Measurements from ENCODE around the gene NPIPB2.
"Not testable (repeated sequence)": the region's sequence is repeated elsewhere in the genome, so short reads cannot be mapped to it uniquely, and the experiment has no call there.

Gene NPIPB2

GRCh38 chr16:11941945-11942344 lies at the start of gene NPIPB2:
Gene NPIPB2 (minus strand): TSS chr16:11942045. CDS start chr16:11942045, 0 bp downstream.
- DNase-seq: not testable (repeated sequence)

DNA sequence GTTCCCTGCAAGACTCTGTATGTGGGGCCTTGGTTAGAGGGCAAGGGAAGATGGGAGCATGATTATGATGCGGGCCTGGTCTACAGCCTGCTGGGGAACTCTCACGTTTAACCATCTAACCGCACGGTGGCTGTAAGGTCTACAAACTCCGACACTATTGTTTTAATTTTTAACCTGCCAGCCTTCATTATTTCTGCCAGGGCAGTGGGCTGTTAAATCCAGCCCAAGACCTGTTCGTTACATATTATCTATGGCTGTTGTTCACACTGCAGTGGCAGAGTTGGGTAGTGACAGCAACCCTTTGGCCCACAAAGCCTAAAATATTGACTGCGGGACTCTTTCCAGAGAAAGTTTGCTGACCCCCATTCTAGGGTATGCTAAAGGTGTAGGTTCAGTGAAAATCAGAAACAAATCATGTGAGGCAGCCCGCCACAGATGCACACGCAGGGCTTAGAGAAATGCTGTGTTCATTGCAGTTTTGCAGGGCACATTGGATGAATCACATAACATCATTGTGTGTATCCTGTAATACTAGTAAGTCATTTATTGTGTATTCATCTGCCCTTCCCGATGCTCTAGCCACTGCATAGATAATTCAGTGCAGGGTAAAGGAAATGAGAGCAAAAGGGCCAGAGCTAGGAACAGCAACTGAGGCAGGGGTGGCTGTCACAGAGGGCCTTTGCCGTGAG lies 49.0 kb upstream of the NPIPB2 start:
- DNase-seq: no peak

- no peak for DNase-seq
Measured at GRCh38 chr16:11988258-11988978, 46.6 kb upstream of the NPIPB2 start.

- no peak for DNase-seq
Measured at GRCh38 chr16:11986521-11987057, 44.7 kb upstream of the NPIPB2 start.

DNA sequence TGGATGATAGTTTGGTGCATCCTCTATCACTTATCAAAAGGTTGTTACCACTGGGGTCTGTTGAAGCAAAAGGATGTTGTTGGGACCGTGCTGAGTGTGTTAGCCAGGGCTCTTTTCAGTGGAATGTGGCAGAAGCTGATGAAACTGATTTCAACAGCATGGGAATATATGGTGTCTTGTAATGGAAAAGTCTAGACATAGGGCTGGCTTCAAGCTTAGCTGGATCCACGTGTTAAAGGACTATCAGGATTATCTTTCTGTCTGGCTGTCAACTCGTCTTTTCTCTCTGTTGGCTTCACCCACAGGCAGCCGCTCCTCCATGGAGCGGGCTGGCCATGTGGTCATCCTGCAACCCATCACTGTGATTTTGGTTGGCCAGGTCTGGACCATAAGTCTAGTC lies 43.4 kb upstream of the NPIPB2 start:
- DNase-seq: no peak

DNA sequence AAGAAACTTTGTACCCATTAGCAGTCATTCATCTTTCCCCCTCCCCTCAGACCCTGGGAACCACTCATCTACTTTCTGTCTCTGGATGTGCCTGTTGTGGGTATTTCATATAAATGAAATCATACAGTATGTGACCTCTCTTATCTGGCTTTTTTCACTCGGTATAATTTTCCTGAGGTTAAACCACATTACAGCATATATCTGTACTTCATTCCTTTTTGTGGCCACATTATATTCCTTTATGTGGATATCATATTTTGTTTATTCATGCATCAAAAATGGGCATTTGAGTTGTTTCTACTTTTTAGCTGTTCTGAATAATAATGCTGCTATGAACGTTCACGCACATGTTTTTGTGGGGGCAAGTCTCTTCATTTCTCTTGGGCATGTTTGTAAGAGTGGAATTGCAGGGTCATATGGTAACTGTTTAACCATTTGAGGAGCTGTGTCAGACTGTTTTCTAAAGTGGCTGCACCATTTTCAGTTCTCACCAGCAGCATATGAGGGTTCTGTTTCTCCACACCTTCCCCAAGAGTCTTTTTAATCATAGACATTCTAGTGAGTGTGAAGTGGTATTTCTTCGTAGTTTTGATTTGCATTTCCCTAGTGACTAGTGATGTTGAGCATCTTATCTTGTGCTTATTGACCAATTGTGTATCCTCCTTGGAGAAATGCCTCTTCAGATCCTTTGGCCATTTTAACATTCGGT lies 38.4 kb upstream of the NPIPB2 start:
- no peak for DNase-seq

DNA sequence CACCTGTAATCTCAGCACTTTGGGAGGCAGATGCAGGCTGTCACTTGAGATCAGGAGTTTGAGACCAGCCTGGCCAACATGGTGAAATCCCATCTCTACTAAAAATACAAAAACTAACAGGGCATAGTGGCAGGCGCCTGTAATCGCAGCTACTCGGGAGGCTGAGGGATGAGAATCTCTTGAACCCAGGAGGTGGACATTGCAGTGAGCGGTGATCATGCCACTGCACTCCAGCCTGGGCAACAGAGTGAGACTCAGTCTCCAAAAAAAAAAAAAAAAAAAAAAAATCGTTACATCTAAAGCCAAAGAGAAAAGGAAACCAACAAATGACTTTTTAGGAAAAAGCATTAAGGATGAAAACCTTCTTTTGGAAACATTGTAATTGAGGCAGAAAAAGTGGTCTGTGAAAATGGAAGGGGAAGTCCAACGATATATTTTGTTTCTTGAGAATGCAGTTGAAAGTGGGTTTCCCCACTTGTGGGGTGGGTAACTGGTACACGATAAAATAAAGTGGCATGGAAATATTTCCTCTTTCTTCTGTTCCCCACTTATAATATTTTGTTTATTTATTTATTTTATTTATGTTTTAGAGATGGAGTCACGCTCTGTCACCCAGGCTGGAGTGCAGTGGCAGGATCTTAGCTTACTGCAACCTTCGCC lies 37.3 kb upstream of the NPIPB2 start:
- DNase-seq: no peak

DNA sequence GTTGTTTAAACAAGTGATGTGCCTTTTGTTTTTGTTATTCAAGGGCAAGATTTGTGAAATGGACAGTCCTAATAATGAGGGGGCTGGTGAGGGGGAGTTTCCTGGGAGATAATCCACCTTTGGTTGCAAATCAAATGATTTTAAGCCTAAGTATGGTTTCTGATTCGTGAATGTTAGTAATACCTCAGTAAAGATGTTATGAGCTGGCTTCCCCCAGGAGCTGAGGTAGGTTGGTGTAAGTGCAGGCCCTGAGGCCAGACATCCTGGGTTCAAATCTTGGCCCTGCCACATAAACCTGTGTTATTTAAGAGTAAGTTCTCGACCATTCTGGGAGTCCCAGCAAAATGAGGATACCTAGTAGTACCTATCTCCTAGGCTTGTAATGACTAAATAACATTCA lies 36.2 kb upstream of the NPIPB2 start:
- no peak for DNase-seq

DNA sequence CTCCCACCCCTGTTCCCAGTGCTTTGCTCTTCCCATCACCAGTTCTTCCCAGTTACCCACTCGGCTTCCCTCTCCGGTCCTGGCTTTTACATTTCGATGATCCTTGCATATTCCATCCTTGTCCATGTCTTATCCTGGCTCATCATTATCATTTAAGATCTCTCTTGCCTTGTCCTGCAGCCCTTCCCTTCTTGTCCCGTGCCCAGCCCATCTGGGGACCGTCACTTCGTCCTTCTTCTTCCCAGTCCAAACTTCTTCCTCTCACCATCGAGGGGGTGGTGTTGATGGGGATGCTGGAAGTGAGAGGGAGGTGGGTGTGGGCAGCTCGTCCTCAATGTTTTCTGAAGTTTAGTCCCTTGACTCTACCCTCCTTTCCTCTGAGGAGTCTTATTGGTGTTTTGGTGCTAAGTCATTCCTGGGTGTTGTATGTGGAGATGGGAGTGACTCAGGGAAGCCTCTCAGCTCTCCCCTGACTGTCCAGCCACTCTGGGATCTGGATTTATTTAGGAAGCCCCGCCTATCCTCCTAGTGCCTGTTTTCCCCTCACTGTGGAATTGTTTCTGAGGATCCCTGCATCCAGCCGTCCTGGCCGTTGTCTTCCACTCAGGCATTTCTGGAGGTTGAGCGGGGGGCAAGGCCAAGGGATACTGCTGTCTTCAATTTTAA lies 35.7 kb upstream of the NPIPB2 start:
- DNase-seq: no peak

DNA sequence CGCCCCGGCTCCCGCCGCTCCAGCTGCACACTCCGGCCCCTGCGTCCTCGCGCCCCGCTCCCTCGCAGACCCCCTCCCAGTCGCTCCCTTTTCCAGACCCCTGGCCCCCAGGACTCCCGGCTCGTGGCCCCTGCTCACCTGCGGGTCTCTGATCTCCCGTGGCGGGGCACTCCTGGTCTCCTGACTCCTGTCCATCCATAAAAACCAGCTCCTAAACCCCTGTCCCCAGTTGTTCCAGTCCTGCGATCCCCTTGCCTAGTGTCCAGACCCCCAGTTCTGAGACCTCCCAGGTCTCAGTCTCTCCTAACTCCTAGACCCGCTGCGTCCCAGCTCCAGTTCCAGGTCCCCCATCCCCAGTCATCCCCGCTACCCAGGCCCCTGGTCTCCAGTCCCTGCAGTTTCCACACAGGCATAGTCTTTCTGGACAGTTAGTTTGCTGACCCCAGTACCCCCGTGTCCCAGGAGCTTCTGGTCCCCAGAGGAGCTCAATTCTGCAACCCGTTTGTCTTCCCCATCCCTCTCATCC lies 35.1 kb upstream of the NPIPB2 start:
- DNase-seq: no peak

DNA sequence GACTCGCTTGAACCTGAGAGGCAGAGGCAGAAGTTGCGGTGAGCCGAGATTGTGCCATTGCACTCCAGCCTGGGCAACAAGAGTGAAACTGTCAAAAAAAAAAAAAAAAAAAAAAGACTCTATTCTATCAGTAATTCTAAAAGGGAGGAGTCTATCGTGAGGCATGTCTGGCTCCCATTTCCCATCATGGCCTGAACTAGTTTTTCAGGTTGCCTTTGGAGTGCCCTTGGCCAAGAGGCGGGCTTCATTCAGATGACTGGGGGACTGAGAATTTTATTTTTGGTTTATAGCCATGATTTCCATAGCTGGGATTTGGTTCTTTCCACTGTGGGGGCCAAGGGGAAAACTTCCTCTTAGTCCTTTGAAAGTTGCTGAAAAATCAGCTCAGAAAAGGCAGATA lies 31.2 kb upstream of the NPIPB2 start:
- DNase-seq: no peak

- DNase-seq: no peak
Measured at GRCh38 chr16:11972128-11972527, 30.3 kb upstream of the NPIPB2 start.

DNA sequence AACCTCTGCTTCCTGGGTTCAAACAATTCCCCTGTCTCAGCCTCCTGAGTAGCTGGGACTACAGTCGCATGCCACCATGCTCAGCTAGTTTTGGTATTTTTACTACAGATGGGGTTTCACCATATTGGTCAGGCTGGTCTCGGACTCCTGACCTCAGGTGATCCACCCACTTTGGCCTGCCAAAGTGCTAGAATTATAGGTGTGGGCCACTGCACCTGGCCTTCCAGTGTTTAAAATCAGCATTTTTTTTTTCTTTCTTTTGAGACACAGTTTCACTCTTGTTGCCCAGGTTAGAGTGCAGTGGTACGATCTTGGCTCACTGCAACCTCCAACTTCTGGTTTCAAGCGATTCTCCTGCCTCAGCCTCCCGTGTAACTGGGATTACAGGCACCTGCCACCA lies 28.4 kb upstream of the NPIPB2 start:
- DNase-seq: not testable (repeated sequence)

- DNase-seq: no peak
Measured at GRCh38 chr16:11968577-11968976, 26.7 kb upstream of the NPIPB2 start.

DNA sequence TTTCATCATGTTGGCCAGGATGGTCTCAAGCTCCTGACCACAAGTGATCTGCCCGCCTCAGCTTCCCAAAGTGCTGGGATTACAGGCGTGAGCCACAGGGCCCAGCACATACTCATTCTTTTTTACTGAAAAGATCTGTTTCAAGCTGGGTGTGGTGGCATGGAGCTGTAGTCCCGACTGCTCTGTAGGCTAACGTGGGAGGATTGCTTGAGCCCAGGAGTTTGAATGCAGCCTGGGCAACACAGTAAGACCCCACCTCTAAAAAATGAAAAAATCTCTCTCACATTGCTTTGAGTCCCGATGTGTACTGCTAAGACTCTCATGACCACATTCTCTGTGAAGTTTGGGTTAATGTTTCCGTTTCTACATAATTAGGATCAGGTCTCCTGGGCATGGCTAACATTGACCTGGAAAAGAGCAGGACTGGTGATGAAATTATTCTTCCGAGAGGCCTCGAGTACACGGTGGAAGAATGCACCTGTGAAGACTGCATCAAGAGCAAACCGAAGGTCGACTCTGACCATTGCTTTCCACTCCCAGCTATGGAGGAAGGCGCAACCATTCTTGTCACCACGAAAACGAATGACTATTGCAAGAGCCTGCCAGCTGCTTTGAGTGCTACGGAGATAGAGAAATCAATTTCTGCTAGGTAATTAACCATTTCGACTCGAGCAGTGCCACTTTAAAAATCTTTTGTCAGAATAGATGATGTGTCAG lies 25.5 kb upstream of the NPIPB2 start:
- no peak for DNase-seq

GRCh38 chr16:11966173-11966572 lies 24.3 kb upstream of the NPIPB2 start:
- no peak for DNase-seq

DNA sequence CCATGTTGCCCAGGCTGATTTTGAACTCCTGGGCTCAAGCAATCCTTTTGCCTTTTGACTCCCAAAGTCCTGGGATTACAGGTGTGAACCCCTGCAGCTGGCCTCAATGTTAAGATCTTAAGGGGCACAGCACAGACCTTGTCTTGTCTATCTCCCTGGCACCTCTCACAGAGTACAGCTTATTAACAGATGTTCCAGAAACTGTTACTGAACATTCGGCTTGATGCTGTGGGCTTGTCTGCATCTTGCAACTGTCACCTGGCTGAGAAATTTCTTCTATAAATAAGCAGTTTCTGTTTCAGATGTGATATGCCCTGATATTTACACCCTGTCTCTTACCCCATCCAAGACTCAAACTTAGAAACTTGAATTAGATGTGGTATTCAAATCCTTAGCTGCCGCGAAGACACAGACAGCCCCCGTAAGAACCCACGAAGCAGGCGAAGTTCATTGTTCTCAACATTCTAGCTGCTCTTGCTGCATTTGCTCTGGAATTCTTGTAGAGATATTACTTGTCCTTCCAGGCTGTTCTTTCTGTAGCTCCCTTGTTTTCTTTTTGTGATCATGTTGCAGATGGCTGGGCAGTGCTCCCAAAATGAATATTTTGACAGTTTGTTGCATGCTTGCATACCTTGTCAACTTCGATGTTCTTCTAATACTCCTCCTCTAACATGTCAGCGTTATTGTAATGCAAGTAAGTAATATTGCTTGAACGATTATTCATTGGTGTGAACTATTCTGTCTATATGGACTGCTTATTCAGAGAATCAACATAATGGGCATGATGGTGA lies 23.1 kb upstream of the NPIPB2 start, which contains the start of gene TNFRSF17:
TSS of gene TNFRSF17 (plus strand) at position 450 of the 791 bp plus-strand sequence. CDS start at position 565, 115 bp downstream.
- no peak for DNase-seq

- no peak for DNase-seq
Measured at GRCh38 chr16:11963706-11964105, 21.9 kb upstream of the NPIPB2 start.

GRCh38 chr16:11962978-11963377 lies 21.1 kb upstream of the NPIPB2 start:
- DNase-seq: not testable (repeated sequence)

GRCh38 chr16:11962457-11962856 lies 20.6 kb upstream of the NPIPB2 start:
- DNase-seq: not testable (repeated sequence)
